ENCODE results near the gene CHST9. TPM values are rescaled to one million over a fixed set of nuclear protein-coding genes. Genes with fewer than 3 reads are reported as not detected.

Gene CHST9
- total RNA-seq, 2 donors from 2014 or later: not detected

DNA sequence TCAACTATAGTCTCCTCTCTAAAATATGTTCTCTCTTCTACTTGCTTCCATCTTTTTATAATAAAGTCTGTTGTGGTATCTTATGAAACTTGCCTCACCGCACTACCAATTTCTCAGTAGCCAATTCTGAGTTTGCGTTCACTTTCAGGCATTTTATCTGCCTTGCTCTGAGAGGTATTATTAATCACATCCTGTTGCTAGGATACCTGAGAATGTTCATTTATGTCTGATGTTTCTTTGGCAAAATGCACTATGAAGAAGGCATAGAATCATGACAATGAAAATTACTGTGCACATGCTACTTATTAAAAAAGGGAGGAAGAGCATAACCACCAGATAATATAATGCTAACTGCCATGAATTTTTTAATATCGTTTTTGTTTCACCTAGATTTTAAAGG is 130.2 kb downstream of the CHST9 start:
- no peak for ATAC-seq (replicated peaks in 1 of 2)
- Mint-ChIP-seq H3K36me3 (ENCODE audit: insufficient read depth in 2 of 2) (no peaks in the 10 kb centered on the region), H3K27me3 (ENCODE audit: low read depth) (no peaks in the 10 kb centered on the region), H3K4me3 (no peak overlapping the region), H3K9me3 (peaks cover 5 to 6% of the 10 kb centered on the region in 2 donors), H3K27ac (no peak overlapping the region), H3K4me1 (ENCODE audit: low read depth) (no peaks in the 10 kb centered on the region)
- DNase-seq: no peak

DNA sequence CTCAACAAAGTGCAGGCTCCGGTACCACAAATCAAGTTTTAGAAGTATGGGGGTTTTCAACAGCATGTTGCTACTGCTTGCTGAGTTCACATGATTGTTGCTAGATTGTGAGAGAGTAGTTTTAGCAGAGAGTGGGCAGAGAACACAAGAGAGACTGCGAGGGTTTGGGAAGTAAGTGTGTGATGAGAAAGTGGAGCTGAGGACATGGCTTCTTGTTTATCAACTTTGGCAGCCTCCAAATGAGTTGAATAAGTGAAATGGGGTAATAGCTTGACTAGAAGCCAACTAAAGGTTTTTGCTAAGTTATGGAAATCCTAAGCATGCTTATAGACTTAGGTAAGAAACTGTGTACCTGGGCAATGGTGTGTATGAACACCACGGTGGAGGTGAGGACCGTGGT is 135.1 kb downstream of the CHST9 start:
- peaks cover 3 to 11% of the 10 kb centered on the region in 2 donors for H3K9me3 Mint-ChIP-seq
- no peak overlapping the region for H3K4me3 Mint-ChIP-seq
- no peaks in the 10 kb centered on the region for H3K36me3 Mint-ChIP-seq (ENCODE audit: insufficient read depth in 2 of 2)
- ATAC-seq (replicated peaks in 1 of 2) (no peak), DNase-seq (no peak)
- H3K27me3 Mint-ChIP-seq (ENCODE audit: low read depth): no peaks in the 10 kb centered on the region
- no peak overlapping the region for H3K27ac Mint-ChIP-seq
- no peaks in the 10 kb centered on the region for H3K4me1 Mint-ChIP-seq (ENCODE audit: low read depth)

DNA sequence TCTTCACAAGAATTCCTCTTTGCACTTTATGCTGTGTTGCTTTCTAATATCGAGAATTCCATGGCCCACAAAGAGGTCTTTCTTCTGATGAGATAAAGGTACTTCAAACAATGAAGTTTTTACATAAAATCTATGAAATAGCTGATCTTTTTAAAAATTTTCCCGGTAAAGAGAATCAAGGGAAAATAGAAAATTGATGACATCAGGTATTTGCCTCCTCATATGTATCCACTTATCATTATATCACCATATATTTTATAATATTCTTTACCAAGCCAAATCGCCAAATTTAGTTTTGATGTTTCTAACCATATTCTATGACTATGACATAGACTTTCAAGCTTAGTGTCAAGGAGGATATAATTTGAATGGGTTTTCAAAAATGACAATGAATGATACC is 139.8 kb downstream of the CHST9 start:
- ATAC-seq (replicated peaks in 1 of 2): no peak
- Mint-ChIP-seq H3K27ac (no peak overlapping the region), H3K27me3 (ENCODE audit: low read depth) (no peaks in the 10 kb centered on the region)

DNA sequence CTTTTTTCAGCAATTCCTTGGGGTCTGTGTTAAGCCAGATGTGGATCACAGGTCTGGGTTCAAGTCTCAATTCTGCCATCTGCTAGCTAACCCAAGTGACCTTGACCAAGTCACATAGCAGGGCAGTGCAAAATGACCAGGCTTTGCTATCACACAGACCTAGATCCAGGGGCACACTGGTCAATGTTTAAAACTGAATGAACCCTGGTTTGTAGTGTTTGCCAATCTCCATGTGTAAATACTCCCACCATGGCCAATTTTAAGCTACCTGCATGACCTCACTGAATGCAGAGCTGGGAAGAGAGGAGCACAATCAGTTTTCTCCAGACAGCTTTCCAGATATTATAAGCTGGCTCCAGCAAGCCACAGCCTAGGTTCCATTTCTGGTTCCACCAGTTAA is 142.9 kb downstream of the CHST9 start:
- no peak for ATAC-seq (replicated peaks in 1 of 2)
- Mint-ChIP-seq H3K36me3 (ENCODE audit: insufficient read depth in 2 of 2) (no peaks in the 10 kb centered on the region), H3K9me3 (peaks cover 7% of the 10 kb centered on the region in 2 donors), H3K27me3 (ENCODE audit: low read depth) (no peaks in the 10 kb centered on the region), H3K27ac (no peak overlapping the region), H3K4me3 (no peak overlapping the region), H3K4me1 (ENCODE audit: low read depth) (no peaks in the 10 kb centered on the region)
- no peak for DNase-seq

More for the DNA sequence above, 139.8 kb downstream of the CHST9 start:
- Mint-ChIP-seq H3K4me3 (no peak overlapping the region), H3K9me3 (peaks cover 7 to 12% of the 10 kb centered on the region in 2 donors), H3K36me3 (ENCODE audit: insufficient read depth in 2 of 2) (no peaks in the 10 kb centered on the region), H3K4me1 (ENCODE audit: low read depth) (no peaks in the 10 kb centered on the region)
- DNase-seq: no peak

DNA sequence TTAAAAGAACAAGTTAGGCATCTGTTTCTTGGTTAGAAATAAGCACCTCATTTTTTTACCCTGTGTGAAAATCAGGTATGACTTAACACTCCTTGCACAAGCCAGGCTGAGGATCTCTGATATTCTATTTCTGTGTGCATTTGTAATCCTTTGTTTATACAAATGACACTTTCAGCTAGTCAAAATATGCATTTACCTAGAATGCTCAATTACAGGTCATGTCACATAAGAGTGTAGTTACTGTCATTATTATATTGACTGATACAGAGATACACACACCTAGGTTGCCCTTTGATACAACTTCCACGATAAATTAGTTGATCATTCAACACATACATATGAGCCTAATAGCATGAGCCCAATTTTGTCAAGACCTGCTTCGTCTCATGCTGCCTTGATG is 144.3 kb downstream of the CHST9 start:
- DNase-seq (no peak), ATAC-seq (replicated peaks in 1 of 2) (no peak)
- H3K9me3 Mint-ChIP-seq: peaks cover 7% of the 10 kb centered on the region in 2 donors
- no peaks in the 10 kb centered on the region for H3K4me1 Mint-ChIP-seq (ENCODE audit: low read depth)
- no peaks in the 10 kb centered on the region for H3K36me3 Mint-ChIP-seq (ENCODE audit: insufficient read depth in 2 of 2)
- H3K27ac Mint-ChIP-seq: no peak overlapping the region
- H3K27me3 Mint-ChIP-seq (ENCODE audit: low read depth): no peaks in the 10 kb centered on the region
- no peak overlapping the region for H3K4me3 Mint-ChIP-seq

DNA sequence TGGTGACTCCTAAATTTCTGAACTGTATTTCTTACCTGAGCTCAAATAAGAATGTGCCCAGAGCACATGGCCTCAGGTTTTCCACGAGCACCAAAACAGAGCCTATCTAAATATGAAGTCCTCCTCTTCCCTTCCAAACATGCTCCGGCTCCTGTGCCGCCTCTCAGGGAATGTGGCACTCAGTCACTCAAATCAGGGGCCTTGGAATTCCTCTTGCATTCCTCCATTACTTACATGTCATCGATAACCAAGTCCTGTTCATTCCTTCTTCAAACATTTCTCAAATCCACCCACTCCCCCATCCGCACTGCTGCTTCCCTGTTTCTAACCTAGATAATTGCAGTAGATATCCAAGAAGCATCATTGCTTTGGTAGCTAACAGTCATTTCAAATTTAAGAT is 151.4 kb downstream of the CHST9 start:
- Mint-ChIP-seq H3K9me3 (peaks cover 3 to 5% of the 10 kb centered on the region in 2 donors), H3K27ac (no peak overlapping the region), H3K27me3 (ENCODE audit: low read depth) (no peaks in the 10 kb centered on the region), H3K4me1 (ENCODE audit: low read depth) (no peaks in the 10 kb centered on the region), H3K36me3 (ENCODE audit: insufficient read depth in 2 of 2) (no peaks in the 10 kb centered on the region), H3K4me3 (no peak overlapping the region)
- ATAC-seq (replicated peaks in 1 of 2) (no peak), DNase-seq (no peak)

DNA sequence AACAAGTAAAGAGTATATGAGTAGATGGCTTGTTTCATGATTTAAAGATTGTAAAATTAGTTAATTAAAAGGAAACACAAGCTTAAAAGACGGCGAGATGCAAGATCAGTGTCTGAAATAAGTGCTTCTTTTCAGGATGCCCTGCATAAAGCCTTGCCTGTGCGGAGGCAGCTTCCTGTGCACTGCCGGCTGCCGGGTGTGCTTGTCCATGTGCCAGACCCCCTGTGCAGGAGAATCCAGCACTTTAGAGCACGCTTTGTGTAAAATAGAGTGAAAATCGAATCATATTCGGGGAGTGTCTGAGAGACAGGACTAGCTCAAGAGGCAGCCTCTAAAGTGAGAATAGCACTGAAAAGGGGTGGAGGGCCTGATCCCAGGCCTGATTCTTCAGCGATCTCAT is 154.7 kb downstream of the CHST9 start:
- DNase-seq (no peak), ATAC-seq (replicated peaks in 1 of 2) (no peak)
- Mint-ChIP-seq H3K27ac (no peak overlapping the region), H3K36me3 (ENCODE audit: insufficient read depth in 2 of 2) (no peaks in the 10 kb centered on the region), H3K27me3 (ENCODE audit: low read depth) (no peaks in the 10 kb centered on the region), H3K9me3 (peaks cover 3 to 7% of the 10 kb centered on the region in 2 donors), H3K4me1 (ENCODE audit: low read depth) (no peaks in the 10 kb centered on the region), H3K4me3 (no peak overlapping the region)

DNA sequence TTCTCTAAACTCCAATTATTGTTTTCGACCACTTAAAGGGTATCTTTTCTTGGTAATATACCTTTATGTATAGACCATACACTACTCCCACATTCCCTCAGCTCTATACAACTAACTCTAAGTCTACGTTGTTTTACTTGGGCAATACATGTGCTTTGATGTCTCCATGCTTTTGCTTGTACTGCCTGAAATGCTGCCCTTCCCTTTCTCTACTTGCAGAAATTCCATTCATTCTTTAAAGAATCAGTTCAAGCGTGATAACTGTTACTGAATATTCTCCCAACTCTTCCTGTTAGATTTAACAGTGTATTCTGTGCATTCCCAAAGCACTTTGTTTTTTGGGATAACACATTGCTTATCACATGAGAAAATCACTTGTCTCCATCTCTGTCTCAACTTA is 162.6 kb downstream of the CHST9 start:
- H3K4me1 Mint-ChIP-seq (ENCODE audit: low read depth): no peaks in the 10 kb centered on the region
- ATAC-seq (replicated peaks in 1 of 2) (no peak), DNase-seq (no peak)
- no peak overlapping the region for H3K4me3 Mint-ChIP-seq
- no peaks in the 10 kb centered on the region for H3K36me3 Mint-ChIP-seq (ENCODE audit: insufficient read depth in 2 of 2)
- peaks cover 5 to 6% of the 10 kb centered on the region in 2 donors for H3K9me3 Mint-ChIP-seq
- H3K27me3 Mint-ChIP-seq (ENCODE audit: low read depth): no peaks in the 10 kb centered on the region
- H3K27ac Mint-ChIP-seq: no peak overlapping the region

DNA sequence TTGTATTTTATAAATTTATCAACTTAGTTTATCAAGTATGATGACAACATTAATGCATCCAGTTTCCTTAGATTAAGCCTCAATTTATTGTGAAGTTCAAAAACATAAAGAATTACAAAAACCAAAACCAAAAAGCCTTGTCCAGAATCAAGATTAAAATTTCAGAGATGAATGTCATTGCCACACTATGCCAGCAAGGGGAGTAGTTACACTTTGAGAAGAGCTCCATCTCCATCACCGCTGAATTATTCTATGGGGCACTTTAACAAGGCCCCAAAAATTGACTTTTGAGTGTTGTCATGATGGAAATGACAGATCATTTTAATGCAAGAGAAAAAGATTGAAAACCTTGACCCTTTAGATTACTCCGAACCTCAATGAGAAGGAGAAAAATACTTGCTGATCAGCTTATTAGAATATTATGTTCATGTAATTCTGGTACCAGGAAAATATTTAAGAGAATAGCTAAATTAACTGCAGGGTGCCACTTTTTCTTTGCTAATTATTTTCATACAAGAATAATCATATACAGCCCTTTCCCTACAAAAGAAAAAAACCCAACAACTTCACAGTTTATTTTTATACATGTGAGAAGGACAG is 167.1 kb downstream of the CHST9 start:
- H3K4me3 Mint-ChIP-seq: no peak overlapping the region
- no peak overlapping the region for H3K27ac Mint-ChIP-seq
- no peaks in the 10 kb centered on the region for H3K4me1 Mint-ChIP-seq (ENCODE audit: low read depth)
- H3K27me3 Mint-ChIP-seq (ENCODE audit: low read depth): no peaks in the 10 kb centered on the region
- H3K9me3 Mint-ChIP-seq: peaks cover 5 to 6% of the 10 kb centered on the region in 2 donors
- H3K36me3 Mint-ChIP-seq (ENCODE audit: insufficient read depth in 2 of 2): no peaks in the 10 kb centered on the region
- ATAC-seq (replicated peaks in 1 of 2): no peak
- no peak for DNase-seq

DNA sequence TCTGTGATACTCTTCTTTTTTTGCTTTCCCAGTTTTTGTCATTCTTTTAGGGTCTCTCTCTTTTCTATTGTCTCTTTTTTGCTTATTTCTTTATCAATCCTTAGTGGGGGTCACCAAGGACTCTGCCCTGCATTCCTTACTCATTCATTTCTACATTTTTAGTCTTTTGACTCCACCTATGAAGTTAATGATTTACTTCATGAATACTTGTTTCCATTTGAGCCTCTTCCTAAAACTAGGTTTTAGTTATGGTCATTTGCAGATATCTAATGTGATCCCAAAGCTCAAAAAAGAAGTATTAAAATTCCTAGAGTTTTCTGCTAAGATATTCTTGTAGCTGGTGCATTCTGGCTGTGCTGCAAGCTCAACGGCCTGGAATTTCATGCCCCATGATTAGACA is 170.3 kb downstream of the CHST9 start:
- H3K27ac Mint-ChIP-seq: no peak overlapping the region
- no peak for ATAC-seq (replicated peaks in 1 of 2)

DNA sequence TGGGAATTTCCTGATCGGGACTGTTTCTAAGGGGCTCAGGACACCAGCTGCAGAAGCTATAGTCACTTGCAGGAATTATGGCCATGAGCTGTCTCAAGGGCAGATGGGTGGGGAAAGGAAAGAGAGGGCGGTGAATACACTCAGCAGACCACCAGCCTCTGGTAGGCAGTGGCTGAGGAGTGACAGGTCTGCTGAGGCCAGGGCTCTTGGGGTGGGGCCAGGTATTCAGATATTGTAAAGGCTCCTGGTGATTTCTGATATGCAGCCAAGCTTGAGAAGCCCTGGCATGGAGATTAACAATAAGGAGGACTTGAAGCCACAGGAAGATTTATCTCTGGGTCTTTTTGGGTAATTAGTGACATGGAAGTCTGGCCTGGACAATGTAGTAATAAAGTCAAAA is 174.3 kb downstream of the CHST9 start:
- Mint-ChIP-seq H3K9me3 (peaks cover 0 to 1% of the 10 kb centered on the region in 2 donors), H3K27ac (no peak overlapping the region), H3K36me3 (ENCODE audit: insufficient read depth in 2 of 2) (no peaks in the 10 kb centered on the region), H3K27me3 (ENCODE audit: low read depth) (no peaks in the 10 kb centered on the region), H3K4me1 (ENCODE audit: low read depth) (no peaks in the 10 kb centered on the region), H3K4me3 (no peak overlapping the region)
- DNase-seq (no peak), ATAC-seq (replicated peaks in 1 of 2) (no peak)

More for the DNA sequence above, 170.3 kb downstream of the CHST9 start:
- Mint-ChIP-seq H3K27me3 (ENCODE audit: low read depth) (no peaks in the 10 kb centered on the region), H3K4me1 (ENCODE audit: low read depth) (no peaks in the 10 kb centered on the region), H3K4me3 (no peak overlapping the region), H3K36me3 (ENCODE audit: insufficient read depth in 2 of 2) (no peaks in the 10 kb centered on the region), H3K9me3 (peaks cover 0 to 3% of the 10 kb centered on the region in 2 donors)
- no peak for DNase-seq

DNA sequence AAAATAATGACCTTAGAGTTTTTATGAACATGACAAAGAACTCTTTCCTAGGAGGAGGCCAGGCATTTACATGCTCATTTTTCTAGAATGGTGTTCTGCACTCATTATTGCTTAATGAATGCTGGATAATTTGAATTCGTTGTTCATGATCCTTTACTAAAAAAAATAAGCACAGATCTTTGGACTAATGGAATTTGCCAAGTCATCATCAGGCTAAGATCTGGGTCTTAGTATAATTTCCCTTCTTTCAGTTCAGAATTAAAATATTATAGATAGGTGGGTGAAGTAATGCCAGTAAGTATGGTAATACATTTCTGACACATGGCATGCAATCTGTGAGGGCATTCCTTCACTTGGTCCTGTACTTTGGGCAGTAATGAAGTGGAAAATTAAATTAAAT is 175.8 kb downstream of the CHST9 start:
- ATAC-seq (replicated peaks in 1 of 2): no peak
- no peak overlapping the region for H3K27ac Mint-ChIP-seq
- H3K4me1 Mint-ChIP-seq (ENCODE audit: low read depth): no peaks in the 10 kb centered on the region
- no peaks in the 10 kb centered on the region for H3K36me3 Mint-ChIP-seq (ENCODE audit: insufficient read depth in 2 of 2)
- H3K27me3 Mint-ChIP-seq (ENCODE audit: low read depth): no peaks in the 10 kb centered on the region
- no peak for DNase-seq
- peaks cover 0 to 1% of the 10 kb centered on the region in 2 donors for H3K9me3 Mint-ChIP-seq
- no peak overlapping the region for H3K4me3 Mint-ChIP-seq

DNA sequence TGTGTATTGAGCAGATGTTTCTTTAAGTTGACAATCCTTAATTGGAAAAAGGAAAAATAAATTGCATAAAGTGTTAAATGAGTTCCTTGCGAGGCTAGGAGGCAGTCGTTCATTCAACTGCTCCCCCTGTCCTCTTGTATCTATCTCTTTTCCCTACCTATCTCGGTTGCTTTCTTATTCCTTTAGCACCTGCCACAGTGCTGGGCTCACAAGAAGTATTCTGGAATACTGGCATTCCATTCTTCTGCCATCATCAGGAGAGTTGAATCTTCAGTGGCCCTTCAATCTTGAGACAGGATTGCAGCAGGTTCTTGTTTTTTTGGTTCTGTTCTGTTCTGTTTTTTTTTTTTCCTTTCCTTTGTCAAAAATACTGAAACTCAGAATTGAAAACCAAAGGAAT is 176.5 kb downstream of the CHST9 start:
- DNase-seq (no peak), ATAC-seq (replicated peaks in 1 of 2) (no peak)
- H3K36me3 Mint-ChIP-seq (ENCODE audit: insufficient read depth in 2 of 2): no peaks in the 10 kb centered on the region
- H3K4me3 Mint-ChIP-seq: no peak overlapping the region
- H3K9me3 Mint-ChIP-seq: peaks cover 0 to 1% of the 10 kb centered on the region in 2 donors
- no peaks in the 10 kb centered on the region for H3K27me3 Mint-ChIP-seq (ENCODE audit: low read depth)
- H3K4me1 Mint-ChIP-seq (ENCODE audit: low read depth): no peaks in the 10 kb centered on the region
- H3K27ac Mint-ChIP-seq: no peak overlapping the region

DNA sequence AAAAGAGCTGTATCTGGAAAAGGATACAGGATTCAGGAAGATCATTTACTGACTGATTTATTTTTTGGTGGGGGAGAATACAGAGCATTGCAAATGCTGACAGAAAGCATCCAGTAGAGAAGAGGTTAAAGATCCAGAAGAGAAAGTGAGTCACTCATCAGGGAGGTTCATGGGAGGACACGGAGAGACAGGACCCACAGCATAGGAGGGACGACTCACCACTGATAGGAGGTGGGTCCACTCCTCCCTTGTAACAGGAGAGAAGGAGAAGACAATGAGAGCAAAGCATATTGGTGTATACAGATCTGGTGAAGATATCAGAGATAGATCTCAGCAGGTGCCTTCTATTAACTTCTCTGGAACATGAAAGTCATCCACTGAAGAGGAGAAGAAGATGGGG is 177.2 kb downstream of the CHST9 start:
- H3K4me1 Mint-ChIP-seq (ENCODE audit: low read depth): no peaks in the 10 kb centered on the region
- DNase-seq (no peak), ATAC-seq (replicated peaks in 1 of 2) (no peak)
- H3K4me3 Mint-ChIP-seq: no peak overlapping the region
- peaks cover 0 to 1% of the 10 kb centered on the region in 2 donors for H3K9me3 Mint-ChIP-seq
- H3K36me3 Mint-ChIP-seq (ENCODE audit: insufficient read depth in 2 of 2): no peaks in the 10 kb centered on the region
- H3K27me3 Mint-ChIP-seq (ENCODE audit: low read depth): no peaks in the 10 kb centered on the region
- H3K27ac Mint-ChIP-seq: no peak overlapping the region
